Vagina (tissue), 2 donors: ENCODE measurements around the gene ZNF575. TPM values are rescaled to one million over a fixed set of nuclear protein-coding genes. Genes with fewer than 3 reads are reported as not detected.
"Not testable (repeated sequence)": the region's sequence is repeated elsewhere in the genome, so short reads cannot be mapped to it uniquely, and the experiment has no call there.

Source experiments
- DNase-seq, 2 donors: peaks; one replicate each; pipeline ENCODE4 v3.0.0-alpha.2; 2017; ENCODE audit errors: extremely low spot score in 2 of 2
- H3K27ac ChIP-seq: fragments of 200-600 bp; sonication (generic); one replicate; pipeline ENCODE4 v1.5.1; 2019
- H3K27me3 ChIP-seq: fragments of 200-600 bp; sonication (generic); one replicate; pipeline ENCODE4 v1.5.1; 2019
- H3K36me3 ChIP-seq, 2 donors: fragments of 200-600 bp; sonication (generic); one replicate each; pipeline ENCODE4 v1.5.1; 2017 to 2019
- H3K4me1 ChIP-seq: fragments of 200-600 bp; sonication (generic); one replicate; pipeline ENCODE4 v1.5.1; 2019
- H3K4me3 ChIP-seq, 2 donors: fragments of 200-600 bp; sonication (generic); 1 replicate in 1 of 2; 2 replicates in 1 of 2; pipeline ENCODE4 v1.5.1; 2016 to 2019
- H3K9me3 ChIP-seq: fragments of 200-600 bp; sonication (generic); one replicate; pipeline ENCODE4 v1.5.1; 2019
- CTCF ChIP-seq, 3 experiments: fragments of 450-650 bp in 2 of 3; fragments of 200-600 bp in 1 of 3; sonication (generic) in 1 of 3; IDR thresholded peaks; one replicate each; pipeline ENCODE4 v1.5.1; 2017 to 2019; ENCODE audit warnings: antibody characterized with exemption in 3 of 3, mild to moderate bottlenecking in 2 of 3, moderate library complexity in 2 of 3
- POLR2A ChIP-seq, 2 donors: fragments of 450-650 bp; IDR thresholded peaks; one replicate each; pipeline ENCODE4 v1.6.1; 2017; ENCODE audit warnings: antibody characterized with exemption in 2 of 2, mild to moderate bottlenecking in 2 of 2, moderate library complexity in 2 of 2
- POLR2AphosphoS5 ChIP-seq, 2 donors: sonication (generic); formaldehyde crosslinking; IDR thresholded peaks; one replicate each; pipeline ENCODE4 v1.9.0; 2017; ENCODE audit warnings: antibody characterized with exemption in 2 of 2, mild to moderate bottlenecking in 2 of 2, low read depth in 1 of 2; ENCODE audit not compliant: insufficient read depth in 1 of 2
- intact Hi-C: fragments of 100-400 bp; cut with DNase I; formaldehyde crosslinking; loops from one replicate; pipeline ENCODE4 v1.15.1; 2023
- total RNA-seq: library from RNA; depleted of rRNA; stranded (reverse); fragments of >200 nt; gene quantifications from one replicate; pipeline ENCODE4 v1.2.3, GENCODE V29; 2016

The ZNF575 gene
- total RNA-seq, 1 donor from 2014 or later = 2.9 TPM

DNA sequence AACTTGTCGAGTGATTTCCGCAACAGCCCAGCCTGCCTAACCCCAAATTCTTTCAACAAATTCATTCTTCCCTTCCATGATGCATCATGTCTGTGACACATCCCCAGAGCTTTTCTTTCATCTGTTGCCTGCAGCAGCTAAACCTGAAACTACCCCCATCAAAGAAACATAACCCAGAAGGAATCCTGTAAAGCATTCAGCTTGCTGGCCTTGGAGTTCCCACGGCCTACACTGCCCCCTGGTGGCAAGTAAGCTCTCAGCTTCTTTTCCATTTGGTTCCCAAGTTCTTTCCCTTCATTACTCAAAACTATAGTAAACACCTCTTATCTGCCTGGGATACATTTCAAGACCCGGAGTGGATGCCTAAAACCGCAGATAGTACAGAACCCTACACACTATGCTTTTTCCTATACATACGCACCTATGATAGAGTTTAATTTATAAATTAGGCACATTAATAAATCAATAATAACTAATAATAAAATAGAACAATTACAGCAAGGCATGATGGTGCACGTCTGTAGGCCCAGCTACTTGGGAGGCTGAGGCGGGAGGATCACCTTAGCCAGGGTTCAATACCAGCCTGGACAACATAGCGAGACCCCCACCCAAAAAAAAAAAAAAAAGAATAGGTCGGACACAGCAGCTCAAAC, 13.4 kb upstream of the ZNF575 start:
- TF ChIP-seq POLR2AphosphoS5 (IDR thresholded peaks at IDR 0.05; ENCODE audit: insufficient read depth in 1 of 2, low read depth in 1 of 2) = peak in 1 of 2 donors; percentile 73
- TF ChIP-seq POLR2A (IDR thresholded peaks at IDR 0.05) = no peak
- peak; percentile 90 to 93 (median 91) for TF ChIP-seq CTCF (IDR thresholded peaks at IDR 0.05)
- no peak for DNase-seq
- no peak overlapping the region for H3K27ac ChIP-seq

DNA sequence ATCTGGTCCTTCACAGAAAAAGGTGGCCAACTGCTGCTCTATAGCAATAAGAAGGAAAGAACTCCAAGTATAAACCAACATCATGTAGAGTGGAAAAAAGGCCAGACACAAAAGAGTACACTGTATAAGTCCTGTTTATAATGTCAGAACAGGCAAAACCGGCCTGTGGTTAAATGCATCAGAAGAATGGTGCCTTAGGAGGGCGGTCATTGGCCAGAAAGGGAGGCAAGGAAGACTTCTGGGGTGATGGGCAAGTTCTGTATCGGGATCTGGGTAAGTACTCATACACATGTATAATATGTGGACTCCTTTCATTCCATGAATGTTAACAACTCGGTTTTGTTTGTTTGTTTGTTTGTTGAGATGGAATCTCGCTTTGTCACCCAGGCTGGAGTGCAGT, 10.1 kb upstream of the ZNF575 start:
- Histone ChIP-seq H3K27me3 (no peaks in the 10 kb centered on the region), H3K27ac (no peak overlapping the region), H3K36me3 (peaks cover 0 to 5% of the 10 kb centered on the region in 2 donors), H3K4me1 (peaks cover 37% of the 10 kb centered on the region), H3K4me3 (no peak overlapping the region), H3K9me3 (no peaks in the 10 kb centered on the region)
- no peak for TF ChIP-seq CTCF (IDR thresholded peaks at IDR 0.05)
- no peak for TF ChIP-seq POLR2A (IDR thresholded peaks at IDR 0.05)
- no peak for TF ChIP-seq POLR2AphosphoS5 (IDR thresholded peaks at IDR 0.05; ENCODE audit: insufficient read depth in 1 of 2, low read depth in 1 of 2)
- intact Hi-C loops = no loop called here
- no peak for DNase-seq

More for the DNA sequence above, 13.4 kb upstream of the ZNF575 start:
- no peak overlapping the region for H3K4me3 ChIP-seq
- no peaks in the 10 kb centered on the region for H3K9me3 ChIP-seq
- no peaks in the 10 kb centered on the region for H3K27me3 ChIP-seq
- intact Hi-C loops = loop anchor here (5.0 kb wide), 1 partner anchor 72 kb away; no protein-coding TSS in a partner anchor
- peaks cover 0 to 5% of the 10 kb centered on the region in 2 donors for H3K36me3 ChIP-seq
- peaks cover 11% of the 10 kb centered on the region for H3K4me1 ChIP-seq

- H3K36me3 ChIP-seq, H3K27ac ChIP-seq, H3K9me3 ChIP-seq, H3K27me3 ChIP-seq, intact Hi-C loops, DNase-seq, H3K4me3 ChIP-seq: not testable (repeated sequence)
- H3K4me1 ChIP-seq = peaks cover 45% of the 10 kb centered on the region
These were observed 9.3 kb upstream of the ZNF575 start for GRCh38 chr19:43523696-43524095.

GRCh38 chr19:43524922-43525835, 7.8 kb upstream of the ZNF575 start:
- TF ChIP-seq CTCF (IDR thresholded peaks at IDR 0.05) (no peak), POLR2AphosphoS5 (IDR thresholded peaks at IDR 0.05; ENCODE audit: insufficient read depth in 1 of 2, low read depth in 1 of 2) (peak; percentile 66 to 89)
- Histone ChIP-seq H3K4me3 (peak overlapping the region; percentile 68 to 77), H3K9me3 (no peaks in the 10 kb centered on the region), H3K27ac (peak overlapping the region; percentile 84), H3K4me1 (peaks cover 46% of the 10 kb centered on the region), H3K27me3 (no peaks in the 10 kb centered on the region), H3K36me3 (peaks cover 0 to 5% of the 10 kb centered on the region in 2 donors)
- intact Hi-C loops = no loop called here
- DNase-seq = peak in 1 of 2 donors; percentile 91

- no peak for DNase-seq
- Histone ChIP-seq H3K27me3 (no peaks in the 10 kb centered on the region), H3K27ac (peak overlapping the region; percentile 84), H3K4me1 (peaks cover 46% of the 10 kb centered on the region), H3K4me3 (peak overlapping the region; percentile 68 to 77), H3K36me3 (peaks cover 0 to 4% of the 10 kb centered on the region in 2 donors), H3K9me3 (no peaks in the 10 kb centered on the region)
- intact Hi-C loops = no loop called here
- TF ChIP-seq POLR2A (IDR thresholded peaks at IDR 0.05) = no peak
- TF ChIP-seq CTCF (IDR thresholded peaks at IDR 0.05) = no peak
- no peak for TF ChIP-seq POLR2AphosphoS5 (IDR thresholded peaks at IDR 0.05; ENCODE audit: insufficient read depth in 1 of 2, low read depth in 1 of 2)
These were observed 6.9 kb upstream of the ZNF575 start for GRCh38 chr19:43525836-43526771.
